ENCODE measurements around the gene ITGB1. TPM values are rescaled to one million over a fixed set of nuclear protein-coding genes. Genes with fewer than 3 reads are reported as not detected.

The ITGB1 gene
- total and polyA plus RNA-seq, 7 experiments from 2014 or later: 26.5 to 205 (median 53.5) TPM

- no peak overlapping the region for H3K27ac Mint-ChIP-seq
- Histone ChIP-seq H3K27me3 (ENCODE audit: control insufficient read depth in 2 of 2, insufficient read depth in 2 of 2, low read length in 2 of 2) (no peaks in the 10 kb centered on the region), H3K4me3 (ENCODE audit: low read length) (no peak overlapping the region), H3K36me3 (ENCODE audit: control insufficient read depth in 2 of 3, insufficient read depth in 3 of 3, low read length in 3 of 3) (no peaks in the 10 kb centered on the region), H3K4me1 (ENCODE audit: control insufficient read depth in 2 of 2, insufficient read depth in 2 of 2, low read length in 2 of 2) (peaks cover 10 to 23% of the 10 kb centered on the region in 2 donors), H3K27ac (ENCODE audit: low read depth, low read length) (no peak overlapping the region), H3K9me3 (ENCODE audit: control insufficient read depth in 2 of 3, low read length in 3 of 3) (no peaks in the 10 kb centered on the region)
- ChIA-PET CTCF (no interaction called here), POLR2A (no interaction called here)
- ATAC-seq (peak; percentile 61), DNase-seq (no peak)
- no peak overlapping the region for H3K4me3 Mint-ChIP-seq
- intact Hi-C loops (cut with micrococcal nuclease): loop anchor here in 1 of 2 donors (10.0 kb wide), 1 partner anchor 731 kb away; no protein-coding TSS in a partner anchor
- no peaks in the 10 kb centered on the region for H3K36me3 Mint-ChIP-seq
- H3K4me1 Mint-ChIP-seq: peaks cover 10 to 25% (median 17%) of the 10 kb centered on the region in 7 donors
- peaks cover 0 to 3% (median 0%) of the 10 kb centered on the region in 5 donors for H3K27me3 Mint-ChIP-seq
- peaks cover 0 to 3% (median 0%) of the 10 kb centered on the region in 11 donors for H3K9me3 Mint-ChIP-seq
Measured at GRCh38 chr10:32985775-32986350, 27.8 kb upstream of the ITGB1 start.

- H3K27me3 Mint-ChIP-seq: no peaks in the 10 kb centered on the region
- H3K4me3 Mint-ChIP-seq: no peak overlapping the region
- no peak overlapping the region for H3K4me3 ChIP-seq (ENCODE audit: low read length)
- no peaks in the 10 kb centered on the region for H3K9me3 Mint-ChIP-seq
- ChIA-PET CTCF (interaction anchor here (1.4 kb wide), 1 partner anchor 25 kb away, joined by 3 read pairs; no protein-coding TSS in a partner anchor), POLR2A (no interaction called here)
- H3K27ac ChIP-seq (ENCODE audit: low read depth, low read length): no peak overlapping the region
- no peaks in the 10 kb centered on the region for H3K9me3 ChIP-seq (ENCODE audit: control insufficient read depth in 2 of 3, low read length in 3 of 3)
- intact Hi-C loops (cut with micrococcal nuclease): loop anchor here in 1 of 2 donors (10.0 kb wide), 1 partner anchor 731 kb away; no protein-coding TSS in a partner anchor
- H3K27me3 ChIP-seq (ENCODE audit: control insufficient read depth in 2 of 2, insufficient read depth in 2 of 2, low read length in 2 of 2): no peaks in the 10 kb centered on the region
- H3K36me3 Mint-ChIP-seq: no peaks in the 10 kb centered on the region
- ATAC-seq: no peak
- DNase-seq: no peak
- no peak overlapping the region for H3K27ac Mint-ChIP-seq
- peaks cover 13 to 30% (median 21%) of the 10 kb centered on the region in 7 donors for H3K4me1 Mint-ChIP-seq
- no peaks in the 10 kb centered on the region for H3K36me3 ChIP-seq (ENCODE audit: control insufficient read depth in 2 of 3, insufficient read depth in 3 of 3, low read length in 3 of 3)
- peaks cover 11 to 25% of the 10 kb centered on the region in 2 donors for H3K4me1 ChIP-seq (ENCODE audit: control insufficient read depth in 2 of 2, insufficient read depth in 2 of 2, low read length in 2 of 2)
Measured at GRCh38 chr10:32985341-32985764, 27.3 kb upstream of the ITGB1 start.

- Histone ChIP-seq H3K4me3 (ENCODE audit: low read length) (no peak overlapping the region), H3K36me3 (ENCODE audit: control insufficient read depth in 2 of 3, insufficient read depth in 3 of 3, low read length in 3 of 3) (no peaks in the 10 kb centered on the region), H3K27me3 (ENCODE audit: control insufficient read depth in 2 of 2, insufficient read depth in 2 of 2, low read length in 2 of 2) (no peaks in the 10 kb centered on the region), H3K27ac (ENCODE audit: low read depth, low read length) (no peak overlapping the region), H3K9me3 (ENCODE audit: control insufficient read depth in 2 of 3, low read length in 3 of 3) (no peaks in the 10 kb centered on the region), H3K4me1 (ENCODE audit: control insufficient read depth in 2 of 2, insufficient read depth in 2 of 2, low read length in 2 of 2) (peaks cover 11 to 32% of the 10 kb centered on the region in 2 donors)
- Mint-ChIP-seq H3K36me3 (no peaks in the 10 kb centered on the region), H3K9me3 (no peaks in the 10 kb centered on the region), H3K27me3 (no peaks in the 10 kb centered on the region), H3K27ac (no peak overlapping the region), H3K4me3 (no peak overlapping the region), H3K4me1 (peaks cover 15 to 33% (median 24%) of the 10 kb centered on the region in 7 donors)
- intact Hi-C loops (cut with micrococcal nuclease): loop anchor here in 1 of 2 donors (10.0 kb wide), 1 partner anchor 729 kb away; no protein-coding TSS in a partner anchor
- DNase-seq (no peak), ATAC-seq (no peak)
- CTCF ChIA-PET: interaction anchor here (0.6 to 1.4 kb wide), 2 partner anchors 26 to 930 kb away, joined by 3 read pairs; no protein-coding TSS in a partner anchor
- POLR2A ChIA-PET: no interaction called here
Measured at GRCh38 chr10:32984003-32984600, 26.1 kb upstream of the ITGB1 start.

- Histone ChIP-seq H3K4me3 (ENCODE audit: low read length) (no peak overlapping the region), H3K27me3 (ENCODE audit: control insufficient read depth in 2 of 2, insufficient read depth in 2 of 2, low read length in 2 of 2) (no peaks in the 10 kb centered on the region), H3K9me3 (ENCODE audit: control insufficient read depth in 2 of 3, low read length in 3 of 3) (no peaks in the 10 kb centered on the region), H3K36me3 (ENCODE audit: control insufficient read depth in 2 of 3, insufficient read depth in 3 of 3, low read length in 3 of 3) (no peaks in the 10 kb centered on the region), H3K4me1 (ENCODE audit: control insufficient read depth in 2 of 2, insufficient read depth in 2 of 2, low read length in 2 of 2) (peaks cover 11 to 32% of the 10 kb centered on the region in 2 donors), H3K27ac (ENCODE audit: low read depth, low read length) (no peak overlapping the region)
- H3K36me3 Mint-ChIP-seq: no peaks in the 10 kb centered on the region
- intact Hi-C loops (cut with micrococcal nuclease): loop anchor here in 1 of 2 donors (10.0 kb wide), 1 partner anchor 728 kb away; no protein-coding TSS in a partner anchor
- CTCF ChIA-PET: interaction anchor here (0.6 kb wide), 1 partner anchor 929 kb away, joined by 3 read pairs; no protein-coding TSS in a partner anchor
- ATAC-seq: peak; percentile 26
- H3K9me3 Mint-ChIP-seq: peaks cover 0 to 2% (median 0%) of the 10 kb centered on the region in 11 donors
- H3K27ac Mint-ChIP-seq: peak overlapping the region in 3 of 9 donors; percentile 2 to 91 (median 27)
- POLR2A ChIA-PET: interaction anchor here (1.0 kb wide), 1 partner anchor 12 kb away, joined by 3 read pairs; no protein-coding TSS in a partner anchor
- H3K4me3 Mint-ChIP-seq: peak overlapping the region in 1 of 10 donors; percentile 9
- H3K4me1 Mint-ChIP-seq: peaks cover 15 to 33% (median 24%) of the 10 kb centered on the region in 7 donors
- H3K27me3 Mint-ChIP-seq: no peaks in the 10 kb centered on the region
- DNase-seq: no peak
Measured at GRCh38 chr10:32982911-32983909, 25.2 kb upstream of the ITGB1 start.

- peak overlapping the region in 5 of 9 donors; percentile 2 to 91 (median 74) for H3K27ac Mint-ChIP-seq
- H3K27me3 Mint-ChIP-seq: peaks cover 0 to 4% (median 0%) of the 10 kb centered on the region in 5 donors
- Histone ChIP-seq H3K9me3 (ENCODE audit: control insufficient read depth in 2 of 3, low read length in 3 of 3) (no peaks in the 10 kb centered on the region), H3K4me3 (ENCODE audit: low read length) (no peak overlapping the region), H3K27ac (ENCODE audit: low read depth, low read length) (peak overlapping the region; percentile 37), H3K4me1 (ENCODE audit: control insufficient read depth in 2 of 2, insufficient read depth in 2 of 2, low read length in 2 of 2) (peaks cover 11 to 32% of the 10 kb centered on the region in 2 donors), H3K36me3 (ENCODE audit: control insufficient read depth in 2 of 3, insufficient read depth in 3 of 3, low read length in 3 of 3) (no peaks in the 10 kb centered on the region), H3K27me3 (ENCODE audit: control insufficient read depth in 2 of 2, insufficient read depth in 2 of 2, low read length in 2 of 2) (no peaks in the 10 kb centered on the region)
- peaks cover 15 to 33% (median 24%) of the 10 kb centered on the region in 7 donors for H3K4me1 Mint-ChIP-seq
- ChIA-PET CTCF (no interaction called here), POLR2A (interaction anchor here (1.0 kb wide), 1 partner anchor 11 kb away, joined by 3 read pairs; no protein-coding TSS in a partner anchor)
- DNase-seq (no peak), ATAC-seq (no peak)
- H3K4me3 Mint-ChIP-seq: peak overlapping the region in 3 of 10 donors; percentile 9 to 45 (median 29)
- no peaks in the 10 kb centered on the region for H3K36me3 Mint-ChIP-seq
- H3K9me3 Mint-ChIP-seq: peaks cover 0 to 2% (median 0%) of the 10 kb centered on the region in 11 donors
- intact Hi-C loops (cut with micrococcal nuclease): loop anchor here in 1 of 2 donors (10.0 kb wide), 1 partner anchor 728 kb away; no protein-coding TSS in a partner anchor
Measured at GRCh38 chr10:32982293-32982709, 24.3 kb upstream of the ITGB1 start.

Measured in naive thymus-derived CD4-positive, alpha-beta T cell (primary cell).